Smooth muscle cell (in vitro differentiated cells): ENCODE measurements around the gene POLR3E. TPM values are rescaled to one million over a fixed set of nuclear protein-coding genes. Genes with fewer than 3 reads are reported as not detected.

Source experiments
- DNase-seq: peaks from one replicate; lab custom pipeline; 2025; ENCODE audit not compliant: unreplicated experiment; lab: John Stamatoyannopoulos, UW
- H2AFZ ChIP-seq: fragments of 200-600 bp; sonication (generic); 2 replicates; pipeline ENCODE4 v1.6.0; 2016; ENCODE audit warnings: antibody characterized with exemption, low read depth, mild to moderate bottlenecking
- H3F3A ChIP-seq: fragments of 200-600 bp; sonication (generic); 2 replicates; pipeline ENCODE4 v1.6.0; 2017; ENCODE audit warnings: antibody characterized with exemption, low read depth
- H3K27ac ChIP-seq: fragments of 200-600 bp; sonication (generic); 2 replicates; pipeline ENCODE4 v1.5.1; 2016; ENCODE audit warnings: low read depth, mild to moderate bottlenecking
- H3K27me3 ChIP-seq: fragments of 200-600 bp; sonication (generic); 2 replicates; pipeline ENCODE4 v1.6.1; 2016; ENCODE audit warnings: low read depth, mild to moderate bottlenecking
- H3K36me3 ChIP-seq: fragments of 200-600 bp; sonication (generic); 2 replicates; pipeline ENCODE4 v1.5.1; 2016; ENCODE audit warnings: low read depth
- H3K4me1 ChIP-seq: fragments of 200-600 bp; sonication (generic); 2 replicates; pipeline ENCODE4 v1.5.1; 2016; ENCODE audit warnings: low read depth
- H3K4me2 ChIP-seq: fragments of 200-600 bp; sonication (generic); 2 replicates; pipeline ENCODE4 v1.6.0; 2016; ENCODE audit warnings: mild to moderate bottlenecking
- H3K4me3 ChIP-seq: fragments of 200-600 bp; sonication (generic); 2 replicates; pipeline ENCODE4 v1.5.1; 2016; ENCODE audit warnings: mild to moderate bottlenecking
- H3K79me2 ChIP-seq: fragments of 200-600 bp; sonication (generic); 2 replicates; pipeline ENCODE4 v1.6.0; 2016; ENCODE audit warnings: low read depth, mild to moderate bottlenecking
- H3K9ac ChIP-seq: fragments of 200-600 bp; sonication (generic); 2 replicates; pipeline ENCODE4 v1.6.0; 2016; ENCODE audit warnings: low read depth
- H3K9me3 ChIP-seq: fragments of 200-600 bp; sonication (generic); replicated peaks from 2 replicates; pipeline ENCODE4 v1.5.1; 2016; ENCODE audit warnings: low read depth
- H4K20me1 ChIP-seq: fragments of 200-600 bp; sonication (generic); 2 replicates; pipeline ENCODE4 v1.6.0; 2016; ENCODE audit warnings: low read depth
- WGBS: methylation state at CpG from one replicate; pipeline ENCODE4 v1.1.7; 2016; ENCODE audit warnings: low lambda C conversion rate; 5-methylcytosine and 5-hydroxymethylcytosine counted together
- polyA plus RNA-seq: library from polyadenylated mRNA; unstranded; fragments of >200 nt; fragmentation: Nextera tagmentation; extraction: Ambion mirVana; gene quantifications from 2 replicates; pipeline ENCODE4 v1.2.1, GENCODE V29; 2016
- total RNA-seq: library from RNA; depleted of rRNA; stranded (reverse); fragments of >200 nt; gene quantifications from 2 replicates; pipeline ENCODE4 v1.2.3, GENCODE V29; 2014
- TF ChIP-seq, protein P1 (sequence below): fragments of 200-600 bp; sonication (generic); IDR thresholded peaks from 2 replicates; pipeline ENCODE4 v1.5.1; 2017; ENCODE audit warnings: borderline replicate concordance, mild to moderate bottlenecking, antibody characterized with exemption; ENCODE audit not compliant: insufficient read depth, poor library complexity, severe bottlenecking

The POLR3E gene
- total and polyA plus RNA-seq, 2 experiments from 2014 or later: 13.9 to 31.2 TPM

DNA sequence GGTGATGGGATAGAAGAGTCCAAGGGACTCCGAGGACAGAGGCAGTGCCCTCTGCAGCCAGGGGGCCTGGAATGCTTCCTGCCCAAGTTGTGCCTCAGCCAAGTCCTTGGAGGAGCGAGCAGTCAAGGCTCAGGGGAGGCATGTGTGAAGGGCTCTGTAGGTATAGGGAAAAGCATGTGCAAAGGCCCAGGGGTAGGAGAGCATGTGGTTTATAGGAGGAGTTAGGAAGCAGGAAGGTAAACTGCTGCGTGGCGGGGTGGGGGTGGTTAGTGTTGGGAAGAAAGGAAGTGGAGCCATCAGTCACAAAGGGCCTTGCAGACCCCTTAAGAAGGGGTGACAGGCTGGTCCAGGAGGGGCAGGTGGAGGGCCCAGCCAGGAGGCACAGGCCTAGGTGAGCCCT lies 7.2 kb downstream of the POLR3E start:
- Histone ChIP-seq H3K27ac (no peak overlapping the region), H2AFZ (no peak overlapping the region), H3K4me2 (no peak overlapping the region), H4K20me1 (peaks cover 56% of the 10 kb centered on the region), H3K4me3 (no peak overlapping the region), H3K9me3 (no peaks in the 10 kb centered on the region), H3F3A (no peaks in the 10 kb centered on the region), H3K9ac (no peak overlapping the region), H3K27me3 (no peaks in the 10 kb centered on the region), H3K79me2 (peaks cover 33% of the 10 kb centered on the region), H3K4me1 (no peaks in the 10 kb centered on the region), H3K36me3 (no peaks in the 10 kb centered on the region)
- TF ChIP-seq, protein P1, sequence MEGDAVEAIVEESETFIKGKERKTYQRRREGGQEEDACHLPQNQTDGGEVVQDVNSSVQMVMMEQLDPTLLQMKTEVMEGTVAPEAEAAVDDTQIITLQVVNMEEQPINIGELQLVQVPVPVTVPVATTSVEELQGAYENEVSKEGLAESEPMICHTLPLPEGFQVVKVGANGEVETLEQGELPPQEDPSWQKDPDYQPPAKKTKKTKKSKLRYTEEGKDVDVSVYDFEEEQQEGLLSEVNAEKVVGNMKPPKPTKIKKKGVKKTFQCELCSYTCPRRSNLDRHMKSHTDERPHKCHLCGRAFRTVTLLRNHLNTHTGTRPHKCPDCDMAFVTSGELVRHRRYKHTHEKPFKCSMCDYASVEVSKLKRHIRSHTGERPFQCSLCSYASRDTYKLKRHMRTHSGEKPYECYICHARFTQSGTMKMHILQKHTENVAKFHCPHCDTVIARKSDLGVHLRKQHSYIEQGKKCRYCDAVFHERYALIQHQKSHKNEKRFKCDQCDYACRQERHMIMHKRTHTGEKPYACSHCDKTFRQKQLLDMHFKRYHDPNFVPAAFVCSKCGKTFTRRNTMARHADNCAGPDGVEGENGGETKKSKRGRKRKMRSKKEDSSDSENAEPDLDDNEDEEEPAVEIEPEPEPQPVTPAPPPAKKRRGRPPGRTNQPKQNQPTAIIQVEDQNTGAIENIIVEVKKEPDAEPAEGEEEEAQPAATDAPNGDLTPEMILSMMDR: no peak
- DNase-seq: no peak
- WGBS: 100% methylated on average over 4 of the region's 4 CpGs

DNA sequence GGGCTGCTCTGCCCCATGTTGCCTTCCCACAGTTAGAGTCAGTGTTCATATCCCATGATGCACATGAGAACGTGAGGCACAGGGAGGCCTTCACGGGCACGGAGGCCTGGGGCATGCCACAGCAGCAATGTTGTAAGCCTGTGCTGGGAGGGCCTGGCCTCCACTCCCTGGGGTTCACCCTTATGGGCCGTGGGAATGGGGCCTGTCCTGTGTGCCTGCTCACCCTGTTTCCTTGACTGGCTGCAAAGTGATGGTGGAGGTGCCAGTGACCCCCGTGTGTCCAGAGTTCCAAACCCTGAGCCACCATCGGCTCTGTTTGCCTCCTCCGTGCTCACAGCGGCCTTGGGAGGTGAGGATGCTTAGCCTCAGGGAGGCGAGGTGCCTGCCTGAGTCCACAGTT lies 9.6 kb downstream of the POLR3E start:
- Histone ChIP-seq H3K4me1 (no peaks in the 10 kb centered on the region), H3K79me2 (peaks cover 9% of the 10 kb centered on the region), H3K27ac (no peak overlapping the region), H3K4me3 (no peak overlapping the region), H3K36me3 (no peaks in the 10 kb centered on the region), H2AFZ (no peak overlapping the region), H3K27me3 (no peaks in the 10 kb centered on the region), H3K4me2 (no peak overlapping the region), H4K20me1 (peaks cover 32% of the 10 kb centered on the region), H3K9me3 (no peaks in the 10 kb centered on the region), H3K9ac (no peak overlapping the region), H3F3A (no peaks in the 10 kb centered on the region)
- no peak for DNase-seq
- TF ChIP-seq, protein P1: no peak
- WGBS: 95% methylated on average over 9 of the region's 9 CpGs

DNA sequence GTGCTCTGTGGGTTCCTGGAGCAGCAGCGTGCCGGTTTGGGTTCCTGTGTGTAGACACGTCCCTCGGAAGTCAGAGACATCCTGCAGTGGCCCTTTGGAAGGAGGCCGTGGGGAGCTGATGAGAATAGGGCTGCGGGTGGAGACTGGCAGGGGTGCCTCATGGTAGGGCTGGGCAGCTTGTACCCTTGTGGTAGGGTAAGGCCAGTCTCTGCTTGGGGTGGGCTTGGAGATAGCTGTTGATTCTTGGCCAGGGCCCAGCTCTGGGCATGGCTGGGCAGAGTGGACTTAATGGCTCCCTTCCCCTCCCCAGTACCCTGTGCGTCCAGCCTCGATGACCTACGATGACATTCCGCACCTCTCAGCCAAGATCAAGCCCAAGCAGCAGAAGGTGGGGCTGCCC lies 10.6 kb downstream of the POLR3E start:
- H2AFZ ChIP-seq: no peak overlapping the region
- H3K27ac ChIP-seq: no peak overlapping the region
- H3K9me3 ChIP-seq: no peaks in the 10 kb centered on the region
- H3K4me2 ChIP-seq: no peak overlapping the region
- TF ChIP-seq, protein P1: no peak
- H3K36me3 ChIP-seq: no peaks in the 10 kb centered on the region
- no peak for DNase-seq
- WGBS: 98% methylated on average over 10 of the region's 10 CpGs
- H3K27me3 ChIP-seq: no peaks in the 10 kb centered on the region
- no peaks in the 10 kb centered on the region for H3F3A ChIP-seq
- peaks cover 21% of the 10 kb centered on the region for H4K20me1 ChIP-seq
- no peak overlapping the region for H3K9ac ChIP-seq
- H3K79me2 ChIP-seq: no peaks in the 10 kb centered on the region
- H3K4me1 ChIP-seq: no peaks in the 10 kb centered on the region
- H3K4me3 ChIP-seq: no peak overlapping the region

DNA sequence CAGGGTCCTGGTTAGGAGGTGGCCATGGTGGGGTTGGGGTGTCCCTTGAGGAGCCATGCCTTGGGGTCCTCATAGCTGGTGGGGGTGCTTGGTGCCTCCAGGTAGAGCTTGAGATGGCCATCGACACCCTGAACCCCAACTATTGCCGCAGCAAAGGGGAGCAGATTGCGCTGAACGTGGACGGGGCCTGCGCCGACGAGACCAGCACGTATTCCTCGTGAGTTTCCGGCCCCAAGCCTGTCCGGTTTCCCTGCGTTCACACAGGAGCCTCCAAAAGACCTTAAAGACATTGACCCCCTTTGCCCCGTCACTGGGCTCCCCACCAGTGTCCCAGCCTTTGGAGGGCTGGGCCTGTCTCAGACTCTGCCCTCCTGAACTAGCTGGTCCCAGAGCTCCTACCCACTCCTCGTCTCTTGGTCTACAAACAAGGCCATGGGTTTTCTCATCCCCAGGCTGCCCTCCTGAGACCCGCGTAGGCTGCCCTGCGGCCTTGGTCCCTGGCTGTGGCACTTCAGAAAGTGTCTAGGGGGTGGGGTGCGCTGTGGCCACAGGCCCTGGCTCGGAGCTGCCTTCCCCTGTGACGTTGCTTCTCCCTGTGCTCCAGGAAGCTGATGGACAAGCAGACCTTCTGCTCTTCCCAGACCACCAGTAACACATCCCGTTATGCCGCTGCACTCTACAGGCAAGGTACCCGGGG lies 11.8 kb downstream of the POLR3E start:
- TF ChIP-seq, protein P1: no peak
- Histone ChIP-seq H2AFZ (no peak overlapping the region), H3K27ac (no peak overlapping the region), H4K20me1 (peaks cover 14% of the 10 kb centered on the region), H3K27me3 (no peaks in the 10 kb centered on the region), H3F3A (no peaks in the 10 kb centered on the region), H3K9ac (no peak overlapping the region), H3K4me2 (no peak overlapping the region), H3K4me3 (no peak overlapping the region), H3K36me3 (no peaks in the 10 kb centered on the region), H3K4me1 (no peaks in the 10 kb centered on the region), H3K79me2 (no peaks in the 10 kb centered on the region), H3K9me3 (no peaks in the 10 kb centered on the region)
- no peak for DNase-seq
- 98% methylated on average over 24 of the region's 24 CpGs for WGBS
